ENCODE measurements around the gene NDRG4. TPM values are rescaled to one million over a fixed set of nuclear protein-coding genes. Genes with fewer than 3 reads are reported as not detected.

Gene NDRG4, protein sequence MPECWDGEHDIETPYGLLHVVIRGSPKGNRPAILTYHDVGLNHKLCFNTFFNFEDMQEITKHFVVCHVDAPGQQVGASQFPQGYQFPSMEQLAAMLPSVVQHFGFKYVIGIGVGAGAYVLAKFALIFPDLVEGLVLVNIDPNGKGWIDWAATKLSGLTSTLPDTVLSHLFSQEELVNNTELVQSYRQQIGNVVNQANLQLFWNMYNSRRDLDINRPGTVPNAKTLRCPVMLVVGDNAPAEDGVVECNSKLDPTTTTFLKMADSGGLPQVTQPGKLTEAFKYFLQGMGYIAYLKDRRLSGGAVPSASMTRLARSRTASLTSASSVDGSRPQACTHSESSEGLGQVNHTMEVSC
- total RNA-seq (2016; rRNA removed; fragmentation: Illumina TruSeq; extraction: Trizol) (1.6 and 1.7 TPM in 2 replicates), polyA plus RNA-seq (2011; rRNA removed) (1.8 and 2.7 TPM in 2 replicates), polyA minus RNA-seq (2011; rRNA and poly(A)+ RNA removed; ENCODE audit: low replicate concordance) (0.07 and 9.4 TPM in 2 replicates), Bru-seq, nascent RNA (percentile 29 among the genes with signal in this experiment), BruChase-seq, experiment 1, labeled RNA remaining after a 6-hour chase (percentile 38 among the genes with signal in this experiment), BruChase-seq, experiment 2, labeled RNA remaining after a 2-hour chase (percentile 32 among the genes with signal in this experiment)
- total RNA-seq (2016; cell fraction: cytosol; rRNA removed; fragmentation: Illumina TruSeq; extraction: Trizol; ENCODE audit: low read depth) = 0.20 and 1.1 TPM in 2 replicates
- total RNA-seq (2016; cell fraction: insoluble cytoplasmic fraction; rRNA removed; fragmentation: Illumina TruSeq; extraction: Trizol) = 1.5 and 2.0 TPM in 2 replicates
- 1.7 and 1.8 TPM in 2 replicates for total RNA-seq (2016; cell fraction: membrane; rRNA removed; fragmentation: Illumina TruSeq; extraction: Trizol)
- 1.6 and 2.2 TPM in 2 replicates for total RNA-seq (2016; cell fraction: nucleus; rRNA removed; fragmentation: Illumina TruSeq; extraction: Trizol)
- polyA plus RNA-seq (2011; cell fraction: cytosol; rRNA removed) = 1.8 and 2.5 TPM in 2 replicates
- polyA plus RNA-seq (2011; cell fraction: nucleus; rRNA removed) = 17.0 and 17.7 TPM in 2 replicates
- polyA plus RNA-seq (2012) = 2.3 and 6.3 TPM in 2 replicates
- 0.41 and 0.49 TPM in 2 replicates for polyA plus RNA-seq (2016; cell fraction: cytosol; fragmentation: Illumina TruSeq; extraction: Trizol; ENCODE audit: low read depth)
- 0.75 and 2.0 TPM in 2 replicates for polyA plus RNA-seq (2016; cell fraction: insoluble cytoplasmic fraction; fragmentation: Illumina TruSeq; extraction: Trizol; ENCODE audit: low read depth)
- polyA plus RNA-seq (2016; cell fraction: membrane; fragmentation: Illumina TruSeq; extraction: Trizol; ENCODE audit: low read depth) = 0.87 and 0.90 TPM in 2 replicates
- 2.5 TPM in 2 replicates for polyA plus RNA-seq (2016; cell fraction: nucleus; fragmentation: Illumina TruSeq; extraction: Trizol; ENCODE audit: insufficient read depth, low read depth)
- polyA minus RNA-seq (2011; cell fraction: cytosol; rRNA and poly(A)+ RNA removed) = 1.2 and 1.8 TPM in 2 replicates
- polyA minus RNA-seq (2011; cell fraction: nucleus; rRNA and poly(A)+ RNA removed) = 3.3 and 6.0 TPM in 2 replicates
- long read RNA-seq, experiment 1, partial matches to known transcripts = 0 of 5 reads
- long read RNA-seq, experiment 1, other reads (novel, unspliced or antisense) = 0 of 5 reads
- long read RNA-seq, experiment 2, partial matches to known transcripts = 0 of 12 reads
- long read RNA-seq, experiment 2, other reads (novel, unspliced or antisense) = 5 of 12 reads

DNA sequence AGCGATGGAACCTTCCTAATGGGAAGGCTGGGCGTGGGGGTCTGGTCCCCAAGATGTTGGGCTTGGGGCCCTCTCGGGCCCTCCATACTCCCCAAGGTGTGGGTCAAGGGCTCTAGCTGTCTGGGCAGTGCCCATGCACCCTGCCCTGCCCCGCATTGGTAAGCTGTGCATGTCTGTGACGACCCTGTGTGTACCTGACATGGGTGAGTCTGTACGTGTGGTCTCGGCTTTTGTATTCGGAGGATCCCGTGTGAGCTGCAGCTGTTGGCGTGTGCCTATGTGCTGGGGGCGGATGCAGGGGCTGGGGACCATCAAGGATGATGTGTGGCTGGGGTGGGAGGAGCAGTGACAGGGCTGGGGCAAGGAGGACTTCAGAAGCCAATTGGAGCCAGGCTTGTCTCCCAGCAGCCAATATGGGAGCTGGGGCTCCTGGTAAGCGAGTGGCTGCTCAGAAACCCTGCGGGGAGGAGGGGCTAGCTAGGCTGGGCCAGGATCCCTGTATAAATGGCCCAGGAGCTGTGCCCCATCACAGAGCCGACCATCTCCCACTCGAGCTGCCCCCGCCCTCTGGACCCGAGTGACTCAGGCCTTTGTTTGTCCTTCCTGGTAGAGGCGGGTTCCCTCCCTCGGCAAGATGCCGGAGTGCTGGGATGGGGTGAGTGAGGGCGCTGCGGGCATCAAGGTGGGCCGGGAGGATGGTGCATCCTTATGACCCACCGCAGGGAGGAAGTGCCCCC, at the start of gene NDRG4:
NDRG4 (plus strand) TSS at position 529 of the 737 bp plus-strand sequence; CDS start at position 635, 106 bp downstream.
- BruUV-seq (replicated peaks) = no TSS peak
- DNase-seq (ENCODE audit: low spot score) = peak; percentile 81
- ChIA-PET POLR2A (no interaction called here), CTCF (ENCODE audit: low intra/inter-chr PET ratio, low total read pairs) (no interaction called here)
- H3K27me3 ChIP-seq (ENCODE audit: control insufficient read depth in 1 of 2, insufficient read depth in 2 of 2, low read length in 2 of 2) = peaks cover 0 to 8% of the 10 kb centered on the region in 2 experiments; a peak in 2 of 5 replicates
- no peaks in the 10 kb centered on the region for H3K9me3 ChIP-seq (ENCODE audit: low read length)
- peak; percentile 79 for ATAC-seq
- 19% methylated on average over 4 of the region's 24 CpGs for WGBS (ENCODE audit: low lambda C conversion rate)
- no peaks in the 10 kb centered on the region for H3K36me3 ChIP-seq (replicated peaks in 1 of 2; ENCODE audit: control insufficient read depth in 1 of 2, insufficient read depth in 2 of 2, low read length in 2 of 2)
- no peak within 1 kb of the TSS for H3K27ac ChIP-seq (ENCODE audit: extremely low read length, insufficient read depth, low read length)
- in situ Hi-C loops (cut with HindIII; ENCODE audit: extremely low pct_ligation_motif_present, low pct_unique_long_range_greater_than_20kb) = loop anchor here (10.0 kb wide), 1 partner anchor 235 kb away; the partner anchor contains the start of gene GOT2
- intact Hi-C loops (cut with micrococcal nuclease; ENCODE audit: unreplicated experiment) = loop anchor here (5.0 kb wide), 1 partner anchor 258 kb away; no protein-coding TSS in a partner anchor
- H3K4me2 ChIP-seq (ENCODE audit: low read depth, low read length) = peak within 1 kb of the TSS; percentile 92
- H3K9ac ChIP-seq (ENCODE audit: insufficient read depth, low read depth, low read length) = peak within 1 kb of the TSS; percentile 10; the same call in 1 of the 2 replicates
- H4K20me1 ChIP-seq (ENCODE audit: insufficient read depth, low read length) = no peaks in the 10 kb centered on the region
- H3K79me2 ChIP-seq (ENCODE audit: insufficient read depth, low read length) = no peaks in the 10 kb centered on the region
- peak; percentile 73 for FAIRE-seq
- H3K4me3 ChIP-seq (replicated peaks in 1 of 3; ENCODE audit: insufficient read depth in 1 of 3, low read depth in 2 of 3, low read length in 3 of 3) = peak within 1 kb of the TSS; percentile 46 to 77 (median 48); a peak in 5 of 6 replicates
- peaks cover 41% of the 10 kb centered on the region for H3K4me1 ChIP-seq (ENCODE audit: insufficient read depth, low read length)
- no peak within 1 kb of the TSS for H2AFZ ChIP-seq (ENCODE audit: low read length)
- TF ChIP-seq ZNF572 (CRISPR knock-in tag; IDR thresholded peaks at IDR 0.05) (peak; percentile 75; the same call in 1 of the 2 replicates), BCL6 (CRISPR knock-in tag; IDR thresholded peaks at IDR 0.05) (0 out of 2 replicates have a peak, but pooled peaks have one; percentile 14), HMG20A (CRISPR knock-in tag; IDR thresholded peaks at IDR 0.05; ENCODE audit: borderline replicate concordance) (0 out of 2 replicates have a peak, but pooled peaks have one; percentile 16), ZNF777 (CRISPR knock-in tag; IDR thresholded peaks at IDR 0.05) (0 out of 2 replicates have a peak, but pooled peaks have one; percentile 1), MLLT10 (CRISPR knock-in tag; IDR thresholded peaks at IDR 0.05) (no peak), MIER3 (CRISPR knock-in tag; IDR thresholded peaks at IDR 0.05; ENCODE audit: borderline replicate concordance) (0 out of 2 replicates have a peak, but pooled peaks have one; percentile 33), SP2 (CRISPR knock-in tag; IDR thresholded peaks at IDR 0.05) (peak; percentile 70), TOPORS (CRISPR knock-in tag; IDR thresholded peaks at IDR 0.05) (no peak), HNRNPL (IDR thresholded peaks at IDR 0.05; ENCODE audit: low read depth, low read length) (peak; percentile 62), SALL1 (CRISPR knock-in tag; IDR thresholded peaks at IDR 0.05) (0 out of 2 replicates have a peak, but pooled peaks have one; percentile 17)
- TF ChIP-seq, protein P1, sequence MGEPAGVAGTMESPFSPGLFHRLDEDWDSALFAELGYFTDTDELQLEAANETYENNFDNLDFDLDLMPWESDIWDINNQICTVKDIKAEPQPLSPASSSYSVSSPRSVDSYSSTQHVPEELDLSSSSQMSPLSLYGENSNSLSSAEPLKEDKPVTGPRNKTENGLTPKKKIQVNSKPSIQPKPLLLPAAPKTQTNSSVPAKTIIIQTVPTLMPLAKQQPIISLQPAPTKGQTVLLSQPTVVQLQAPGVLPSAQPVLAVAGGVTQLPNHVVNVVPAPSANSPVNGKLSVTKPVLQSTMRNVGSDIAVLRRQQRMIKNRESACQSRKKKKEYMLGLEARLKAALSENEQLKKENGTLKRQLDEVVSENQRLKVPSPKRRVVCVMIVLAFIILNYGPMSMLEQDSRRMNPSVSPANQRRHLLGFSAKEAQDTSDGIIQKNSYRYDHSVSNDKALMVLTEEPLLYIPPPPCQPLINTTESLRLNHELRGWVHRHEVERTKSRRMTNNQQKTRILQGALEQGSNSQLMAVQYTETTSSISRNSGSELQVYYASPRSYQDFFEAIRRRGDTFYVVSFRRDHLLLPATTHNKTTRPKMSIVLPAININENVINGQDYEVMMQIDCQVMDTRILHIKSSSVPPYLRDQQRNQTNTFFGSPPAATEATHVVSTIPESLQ (CRISPR knock-in tag; conservative IDR thresholded peaks at IDR 0.05) = no peak
- TF ChIP-seq, protein P2, sequence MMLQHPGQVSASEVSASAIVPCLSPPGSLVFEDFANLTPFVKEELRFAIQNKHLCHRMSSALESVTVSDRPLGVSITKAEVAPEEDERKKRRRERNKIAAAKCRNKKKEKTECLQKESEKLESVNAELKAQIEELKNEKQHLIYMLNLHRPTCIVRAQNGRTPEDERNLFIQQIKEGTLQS (CRISPR knock-in tag; IDR thresholded peaks at IDR 0.05) = 0 out of 2 replicates have a peak, but pooled peaks have one; percentile 33
- TF ChIP-seq, protein P3, sequence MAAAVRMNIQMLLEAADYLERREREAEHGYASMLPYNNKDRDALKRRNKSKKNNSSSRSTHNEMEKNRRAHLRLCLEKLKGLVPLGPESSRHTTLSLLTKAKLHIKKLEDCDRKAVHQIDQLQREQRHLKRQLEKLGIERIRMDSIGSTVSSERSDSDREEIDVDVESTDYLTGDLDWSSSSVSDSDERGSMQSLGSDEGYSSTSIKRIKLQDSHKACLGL (CRISPR knock-in tag; IDR thresholded peaks at IDR 0.05) = 0 out of 2 replicates have a peak, but pooled peaks have one; percentile 36
- TF ChIP-seq, protein P4, sequence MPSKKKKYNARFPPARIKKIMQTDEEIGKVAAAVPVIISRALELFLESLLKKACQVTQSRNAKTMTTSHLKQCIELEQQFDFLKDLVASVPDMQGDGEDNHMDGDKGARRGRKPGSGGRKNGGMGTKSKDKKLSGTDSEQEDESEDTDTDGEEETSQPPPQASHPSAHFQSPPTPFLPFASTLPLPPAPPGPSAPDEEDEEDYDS (CRISPR knock-in tag; IDR thresholded peaks at IDR 0.05) = peak; percentile 79
